Astrocyte of the spinal cord (primary cell): ENCODE measurements around the gene VWA8.
"Not testable (repeated sequence)": the region's sequence is repeated elsewhere in the genome, so short reads cannot be mapped to it uniquely, and the experiment has no call there.

ENCODE experiments used
- DNase-seq: peaks from one replicate; pipeline ENCODE4 v3.0.0; 2011; ENCODE audit warnings: low read depth, low spot score
- H3K4me3 ChIP-seq: 2 replicates; pipeline ENCODE4 v1.5.1; 2011; ENCODE audit warnings: low read depth, mild to moderate bottlenecking, low read length, moderate library complexity
- in situ Hi-C: cut with HindIII; loops from 2 replicates; pipeline ENCODE4 v1.10.0; 2017; ENCODE audit warnings: low sequenced_read_pairs
- TF ChIP-seq, protein P1 (sequence below): IDR thresholded peaks from 2 replicates; pipeline ENCODE4 v1.5.1; 2012; ENCODE audit warnings: low read depth, mild to moderate bottlenecking, low read length, inconsistent platforms

VWA8 gene

DNA sequence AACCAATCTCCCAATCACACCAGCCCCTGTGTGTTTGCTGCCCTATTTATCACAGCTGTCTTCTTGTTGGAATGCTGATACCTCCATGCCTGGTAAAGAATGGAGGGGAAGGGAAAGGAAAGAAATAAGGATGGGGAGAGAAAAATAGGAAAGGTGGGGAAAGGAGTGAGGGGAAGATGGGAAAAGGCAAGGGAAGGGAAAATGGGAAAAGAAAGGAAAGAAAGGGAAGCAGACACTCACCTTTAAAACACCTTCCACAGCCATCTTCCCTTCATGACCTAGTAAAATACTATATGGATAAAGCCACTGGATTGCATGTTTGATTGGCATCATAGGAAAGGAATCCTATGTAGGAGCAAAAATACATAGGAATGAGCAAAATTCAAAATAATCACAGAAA lies 77.8 kb downstream of the VWA8 start:
- TF ChIP-seq, protein P1, sequence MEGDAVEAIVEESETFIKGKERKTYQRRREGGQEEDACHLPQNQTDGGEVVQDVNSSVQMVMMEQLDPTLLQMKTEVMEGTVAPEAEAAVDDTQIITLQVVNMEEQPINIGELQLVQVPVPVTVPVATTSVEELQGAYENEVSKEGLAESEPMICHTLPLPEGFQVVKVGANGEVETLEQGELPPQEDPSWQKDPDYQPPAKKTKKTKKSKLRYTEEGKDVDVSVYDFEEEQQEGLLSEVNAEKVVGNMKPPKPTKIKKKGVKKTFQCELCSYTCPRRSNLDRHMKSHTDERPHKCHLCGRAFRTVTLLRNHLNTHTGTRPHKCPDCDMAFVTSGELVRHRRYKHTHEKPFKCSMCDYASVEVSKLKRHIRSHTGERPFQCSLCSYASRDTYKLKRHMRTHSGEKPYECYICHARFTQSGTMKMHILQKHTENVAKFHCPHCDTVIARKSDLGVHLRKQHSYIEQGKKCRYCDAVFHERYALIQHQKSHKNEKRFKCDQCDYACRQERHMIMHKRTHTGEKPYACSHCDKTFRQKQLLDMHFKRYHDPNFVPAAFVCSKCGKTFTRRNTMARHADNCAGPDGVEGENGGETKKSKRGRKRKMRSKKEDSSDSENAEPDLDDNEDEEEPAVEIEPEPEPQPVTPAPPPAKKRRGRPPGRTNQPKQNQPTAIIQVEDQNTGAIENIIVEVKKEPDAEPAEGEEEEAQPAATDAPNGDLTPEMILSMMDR = no peak
- DNase-seq = no peak
- no peak overlapping the region for H3K4me3 ChIP-seq
- in situ Hi-C loops = no loop called here

DNA sequence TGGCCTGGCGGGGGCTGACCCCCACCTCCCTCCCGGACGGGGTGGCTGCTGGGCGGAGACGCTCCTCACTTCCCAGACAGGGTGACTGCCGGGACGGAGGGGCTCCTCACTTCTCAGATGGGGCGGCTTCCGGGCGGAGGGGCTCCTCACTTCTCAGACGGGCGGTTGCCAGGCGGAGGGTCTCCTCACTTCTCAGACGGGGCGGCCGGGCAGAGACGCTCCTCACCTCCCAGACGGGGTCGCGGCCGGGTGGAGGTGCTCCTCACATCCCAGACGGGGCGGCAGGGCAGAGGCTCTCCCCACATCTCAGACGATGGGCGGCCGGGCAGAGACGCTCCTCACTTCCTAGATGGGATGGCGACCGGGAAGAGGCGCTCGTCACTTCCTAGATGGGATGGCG lies 79.0 kb downstream of the VWA8 start:
- DNase-seq, H3K4me3 ChIP-seq, in situ Hi-C loops: not testable (repeated sequence)

DNA sequence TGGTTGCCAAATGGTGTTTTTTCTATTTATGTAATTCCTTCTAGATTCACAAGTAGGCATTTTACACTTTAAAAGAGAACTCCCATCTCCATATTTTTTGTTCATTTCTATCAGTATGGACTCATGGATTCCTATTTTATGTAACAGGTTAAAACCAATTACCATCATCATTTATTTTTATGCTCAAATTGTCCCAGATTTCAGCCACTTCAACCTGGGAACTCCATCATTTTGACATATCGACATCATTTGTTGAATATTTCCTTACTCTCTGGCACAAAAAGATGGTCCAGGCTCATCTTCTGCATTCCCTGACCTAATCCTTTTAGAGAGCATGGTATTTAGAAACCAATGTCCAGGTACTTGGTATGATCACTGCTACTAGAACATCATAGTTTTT lies 79.9 kb downstream of the VWA8 start:
- no peak for DNase-seq
- H3K4me3 ChIP-seq = no peak overlapping the region
- TF ChIP-seq, protein P1 = no peak
- in situ Hi-C loops = no loop called here

DNA sequence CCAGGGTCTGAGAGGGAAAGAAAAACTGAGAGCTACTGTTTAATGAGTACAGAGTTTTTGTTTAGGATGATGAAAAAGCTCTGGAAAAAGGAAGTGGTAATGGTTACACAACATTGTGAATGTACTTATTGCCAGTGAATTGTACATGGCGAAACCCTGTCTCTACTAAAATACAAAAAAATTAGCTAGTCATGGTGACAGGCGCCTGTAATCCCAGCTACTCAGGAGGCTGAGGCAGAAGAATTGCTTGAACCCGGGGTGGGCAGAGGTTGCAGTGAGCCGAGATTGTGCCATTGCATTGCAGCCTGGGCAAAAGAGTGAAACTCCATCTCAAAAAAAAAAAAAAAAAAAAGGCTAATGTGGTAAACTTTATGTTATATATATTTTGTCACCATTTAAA lies 96.3 kb downstream of the VWA8 start:
- TF ChIP-seq, protein P1 = no peak
- H3K4me3 ChIP-seq = no peak overlapping the region
- in situ Hi-C loops = no loop called here
- no peak for DNase-seq

DNA sequence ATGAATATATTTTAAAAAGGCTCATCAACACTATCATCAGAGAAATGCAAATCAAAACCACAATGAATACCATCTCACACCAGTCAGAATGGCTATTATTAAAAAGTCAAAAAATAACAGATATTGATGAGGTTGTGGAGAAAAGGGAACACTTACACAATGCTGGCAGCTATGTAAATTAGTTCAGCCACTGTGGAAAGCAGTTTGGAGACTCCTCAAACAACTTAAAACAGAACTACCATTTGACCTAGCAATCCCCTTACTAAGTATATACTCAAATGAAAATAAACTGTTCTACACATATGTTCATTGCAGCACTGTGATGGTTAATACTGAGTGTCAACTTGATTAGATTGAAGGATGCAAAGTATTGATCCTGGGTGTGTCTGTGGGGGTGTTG lies 98.2 kb downstream of the VWA8 start:
- DNase-seq, H3K4me3 ChIP-seq, in situ Hi-C loops: not testable (repeated sequence)

DNA sequence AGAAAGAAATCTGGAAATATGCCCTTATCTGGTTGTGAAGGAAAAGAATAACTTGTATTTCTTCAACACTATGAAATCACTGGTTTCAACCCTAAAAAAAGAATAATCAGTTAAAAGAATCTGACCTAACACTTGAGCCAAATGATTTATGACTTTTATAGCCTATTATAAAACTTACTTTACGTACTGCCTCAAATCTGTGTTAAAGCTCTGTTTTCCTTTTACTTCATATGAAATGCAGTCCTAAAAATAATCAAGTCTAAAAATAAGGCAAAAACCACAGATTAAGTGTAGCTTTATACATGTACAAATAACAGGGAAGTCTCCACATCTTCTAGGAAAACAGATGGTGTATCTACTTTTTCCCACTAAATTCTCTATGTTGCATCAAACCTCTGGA lies 101.3 kb downstream of the VWA8 start:
- TF ChIP-seq, protein P1 = no peak
- DNase-seq = no peak
- in situ Hi-C loops = no loop called here
- no peak overlapping the region for H3K4me3 ChIP-seq

DNA sequence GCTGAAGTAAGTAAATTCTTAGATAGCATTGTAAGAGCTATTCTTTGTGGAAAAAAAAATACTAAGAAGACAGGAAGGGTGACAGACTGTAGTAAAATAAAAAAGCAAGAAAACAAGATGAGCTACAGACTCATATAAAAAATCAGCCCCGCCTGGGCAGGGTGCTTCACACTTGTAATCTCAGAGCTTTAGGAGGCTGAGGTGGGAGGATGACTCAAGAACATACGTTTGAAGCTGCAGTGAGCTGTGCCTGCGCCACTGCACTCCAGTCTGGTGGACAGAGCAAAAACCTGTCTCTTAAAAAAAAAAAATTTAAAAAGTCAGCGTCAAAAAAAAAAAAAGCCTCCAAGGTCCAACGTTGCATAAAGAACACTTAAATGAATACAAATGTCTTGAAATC lies 102.1 kb downstream of the VWA8 start:
- in situ Hi-C loops = no loop called here

DNA sequence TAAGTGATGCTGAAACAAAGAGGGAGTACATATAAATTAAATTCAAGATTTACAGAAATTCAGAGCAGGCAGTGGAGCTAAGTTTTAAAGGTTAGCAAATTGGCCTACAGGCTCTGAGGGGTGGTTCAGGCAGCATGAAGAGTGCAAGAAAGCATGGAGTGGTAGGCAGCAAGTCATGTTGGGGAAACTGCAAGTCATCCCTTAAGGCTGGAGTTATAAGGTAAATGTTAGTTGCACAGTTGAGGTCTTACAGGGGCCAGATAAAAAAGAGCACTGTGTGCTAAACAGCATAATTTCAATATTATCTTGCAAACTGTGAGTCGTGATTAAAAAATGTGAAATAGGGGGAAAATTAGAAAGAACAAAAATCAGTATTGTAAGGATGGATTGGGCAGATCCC lies 106.2 kb downstream of the VWA8 start:
- TF ChIP-seq, protein P1 = no peak
- H3K4me3 ChIP-seq = no peak overlapping the region
- no peak for DNase-seq
- in situ Hi-C loops = no loop called here

More for the DNA sequence above, 102.1 kb downstream of the VWA8 start:
- TF ChIP-seq, protein P1 = no peak
- no peak overlapping the region for H3K4me3 ChIP-seq
- DNase-seq = no peak
